Endothelial cell (in vitro differentiated cells): ENCODE results near the gene CAND2. TPM values are rescaled to one million over a fixed set of nuclear protein-coding genes. Genes with fewer than 3 reads are reported as not detected.

Source experiments
- DNase-seq: peaks from one replicate; pipeline ENCODE4 v3.0.0; 2021; ENCODE audit warnings: low spot score
- H3K27ac Mint-ChIP-seq: one replicate; pipeline ENCODE4 v1.8.0; 2021; ENCODE audit warnings: mixed read lengths, inconsistent platforms; ENCODE audit not compliant: unreplicated experiment
- H3K27me3 Mint-ChIP-seq: one replicate; pipeline ENCODE4 v1.8.0; 2021; ENCODE audit warnings: mild to moderate bottlenecking, moderate library complexity, mixed read lengths, inconsistent platforms; ENCODE audit not compliant: unreplicated experiment
- H3K36me3 Mint-ChIP-seq: one replicate; pipeline ENCODE4 v1.8.0; 2021; ENCODE audit warnings: mild to moderate bottlenecking, low read depth, mixed read lengths, inconsistent platforms; ENCODE audit not compliant: unreplicated experiment
- H3K4me1 Mint-ChIP-seq: one replicate; pipeline ENCODE4 v1.8.0; 2021; ENCODE audit warnings: mild to moderate bottlenecking, mixed read lengths, inconsistent platforms; ENCODE audit not compliant: unreplicated experiment
- H3K4me3 Mint-ChIP-seq: one replicate; pipeline ENCODE4 v1.8.0; 2021; ENCODE audit warnings: mild to moderate bottlenecking, mixed read lengths, inconsistent platforms; ENCODE audit not compliant: unreplicated experiment
- H3K9me3 Mint-ChIP-seq: one replicate; pipeline ENCODE4 v1.8.0; 2021; ENCODE audit warnings: mixed read lengths, inconsistent platforms; ENCODE audit not compliant: unreplicated experiment
- total RNA-seq: library from RNA; stranded (reverse); fragmentation: NEBNext Ultra II Directional; extraction: Animal tissue kit (Norgen Biotek cat#: 25700); gene quantifications from one replicate; pipeline ENCODE4 v1.2.1, GENCODE V29; 2021; ENCODE audit not compliant: unreplicated experiment
- TF ChIP-seq, protein P1 (sequence below): fragments of 200-600 bp; sonication (generic); IDR thresholded peaks from one replicate; pipeline ENCODE4 v1.5.0; 2021; ENCODE audit warnings: antibody characterized with exemption; ENCODE audit not compliant: unreplicated experiment

CAND2 gene
- total RNA-seq, 1 donor from 2014 or later, result 1.8 TPM

DNA sequence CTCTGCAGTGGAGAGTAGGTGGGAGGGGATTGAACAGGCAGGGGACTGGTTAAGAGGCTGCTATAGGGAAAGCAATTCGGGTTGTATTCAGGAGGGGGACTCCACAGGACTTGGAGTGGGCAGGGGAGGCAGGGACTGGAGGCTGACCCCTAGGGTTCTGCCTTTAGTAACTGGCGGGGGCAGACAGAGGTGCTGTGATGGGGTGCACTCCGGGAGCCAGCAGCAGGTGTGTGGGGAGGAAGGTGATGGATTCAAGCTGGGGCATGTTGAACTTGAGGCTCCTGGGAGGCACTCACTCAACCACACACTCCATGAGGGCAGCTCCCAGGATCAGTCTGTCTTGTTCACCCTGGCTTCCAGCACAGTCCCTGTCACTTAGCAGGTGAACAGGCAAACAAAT, 12.5 kb downstream of the CAND2 start:
- Mint-ChIP-seq H3K4me1 (peaks cover 12% of the 10 kb centered on the region), H3K9me3 (no peaks in the 10 kb centered on the region), H3K4me3 (no peak overlapping the region), H3K36me3 (no peaks in the 10 kb centered on the region), H3K27ac (no peak overlapping the region), H3K27me3 (peaks cover 6% of the 10 kb centered on the region)
- TF ChIP-seq, protein P1, sequence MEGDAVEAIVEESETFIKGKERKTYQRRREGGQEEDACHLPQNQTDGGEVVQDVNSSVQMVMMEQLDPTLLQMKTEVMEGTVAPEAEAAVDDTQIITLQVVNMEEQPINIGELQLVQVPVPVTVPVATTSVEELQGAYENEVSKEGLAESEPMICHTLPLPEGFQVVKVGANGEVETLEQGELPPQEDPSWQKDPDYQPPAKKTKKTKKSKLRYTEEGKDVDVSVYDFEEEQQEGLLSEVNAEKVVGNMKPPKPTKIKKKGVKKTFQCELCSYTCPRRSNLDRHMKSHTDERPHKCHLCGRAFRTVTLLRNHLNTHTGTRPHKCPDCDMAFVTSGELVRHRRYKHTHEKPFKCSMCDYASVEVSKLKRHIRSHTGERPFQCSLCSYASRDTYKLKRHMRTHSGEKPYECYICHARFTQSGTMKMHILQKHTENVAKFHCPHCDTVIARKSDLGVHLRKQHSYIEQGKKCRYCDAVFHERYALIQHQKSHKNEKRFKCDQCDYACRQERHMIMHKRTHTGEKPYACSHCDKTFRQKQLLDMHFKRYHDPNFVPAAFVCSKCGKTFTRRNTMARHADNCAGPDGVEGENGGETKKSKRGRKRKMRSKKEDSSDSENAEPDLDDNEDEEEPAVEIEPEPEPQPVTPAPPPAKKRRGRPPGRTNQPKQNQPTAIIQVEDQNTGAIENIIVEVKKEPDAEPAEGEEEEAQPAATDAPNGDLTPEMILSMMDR, result no peak
- DNase-seq, result no peak

- H3K27ac Mint-ChIP-seq, result no peak overlapping the region
- H3K4me1 Mint-ChIP-seq, result peaks cover 12% of the 10 kb centered on the region
- TF ChIP-seq, protein P1, result no peak
- H3K4me3 Mint-ChIP-seq, result peak overlapping the region; percentile 53
- no peak for DNase-seq
- no peaks in the 10 kb centered on the region for H3K9me3 Mint-ChIP-seq
- no peaks in the 10 kb centered on the region for H3K36me3 Mint-ChIP-seq
- H3K27me3 Mint-ChIP-seq, result peaks cover 6% of the 10 kb centered on the region
Measured at GRCh38 chr3:12809435-12809834, 13.0 kb downstream of the CAND2 start.

GRCh38 chr3:12810013-12810780, 13.7 kb downstream of the CAND2 start:
- peak overlapping the region; percentile 30 for H3K27ac Mint-ChIP-seq
- peak; percentile 94 for DNase-seq
- H3K36me3 Mint-ChIP-seq, result no peaks in the 10 kb centered on the region
- peaks cover 12% of the 10 kb centered on the region for H3K4me1 Mint-ChIP-seq
- H3K4me3 Mint-ChIP-seq, result peak overlapping the region; percentile 16
- TF ChIP-seq, protein P1, result peak; percentile 98
- peaks cover 6% of the 10 kb centered on the region for H3K27me3 Mint-ChIP-seq
- no peaks in the 10 kb centered on the region for H3K9me3 Mint-ChIP-seq

DNA sequence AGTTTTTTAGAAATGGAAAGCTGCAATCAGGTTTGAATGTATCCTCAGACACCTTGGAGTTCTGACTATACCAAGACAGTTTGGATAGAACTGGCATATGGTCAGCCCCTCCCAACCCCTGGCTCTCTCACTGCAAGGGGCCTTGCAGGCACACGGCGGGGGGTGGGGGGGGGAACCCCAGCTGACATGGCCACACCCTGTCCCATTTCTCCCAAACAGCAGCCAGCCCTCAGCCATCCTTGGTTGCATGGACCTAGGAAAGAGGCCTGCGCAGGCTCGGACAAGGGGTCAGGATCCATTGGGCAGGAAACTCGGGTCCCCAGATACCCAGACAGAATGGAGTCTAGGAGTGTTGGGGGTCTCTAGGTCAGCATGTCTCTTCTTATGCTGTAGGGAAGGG, 14.5 kb downstream of the CAND2 start:
- Mint-ChIP-seq H3K27me3 (peaks cover 6% of the 10 kb centered on the region), H3K36me3 (no peaks in the 10 kb centered on the region), H3K4me3 (peak overlapping the region; percentile 16), H3K27ac (peak overlapping the region; percentile 30), H3K9me3 (no peaks in the 10 kb centered on the region), H3K4me1 (peaks cover 12% of the 10 kb centered on the region)
- DNase-seq, result no peak
- TF ChIP-seq, protein P1, result no peak

DNA sequence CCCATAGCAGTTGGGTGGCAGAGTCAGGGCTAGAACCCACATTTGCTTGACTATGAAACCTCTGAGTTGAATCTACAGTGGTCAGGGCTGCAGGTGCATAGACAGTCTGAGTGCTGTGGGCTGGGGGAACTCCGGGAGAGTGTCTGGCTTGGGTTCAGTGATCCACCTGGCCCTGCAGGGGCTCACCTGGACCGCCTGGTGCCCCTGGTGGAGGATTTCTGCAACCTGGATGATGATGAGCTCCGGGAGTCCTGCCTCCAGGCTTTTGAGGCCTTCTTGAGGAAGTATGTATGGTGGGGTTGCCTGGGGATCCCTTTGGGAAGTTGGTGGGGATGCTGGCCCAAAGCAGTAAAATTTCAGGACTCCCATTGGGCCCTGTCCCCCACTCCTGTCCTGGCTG, 16.3 kb downstream of the CAND2 start:
- Mint-ChIP-seq H3K4me1 (peaks cover 12% of the 10 kb centered on the region), H3K27me3 (peaks cover 6% of the 10 kb centered on the region), H3K27ac (no peak overlapping the region), H3K36me3 (no peaks in the 10 kb centered on the region), H3K4me3 (no peak overlapping the region), H3K9me3 (no peaks in the 10 kb centered on the region)
- TF ChIP-seq, protein P1, result no peak
- no peak for DNase-seq
